ENCODE results near the gene P3H4. TPM values are rescaled to one million over a fixed set of nuclear protein-coding genes. Genes with fewer than 3 reads are reported as not detected.

Gene P3H4
- total and polyA plus RNA-seq, 2 donors (not counting 3 experiments of a cell fraction or from before 2014, with no cell fraction given) = 39.2 to 58.3 TPM

DNA sequence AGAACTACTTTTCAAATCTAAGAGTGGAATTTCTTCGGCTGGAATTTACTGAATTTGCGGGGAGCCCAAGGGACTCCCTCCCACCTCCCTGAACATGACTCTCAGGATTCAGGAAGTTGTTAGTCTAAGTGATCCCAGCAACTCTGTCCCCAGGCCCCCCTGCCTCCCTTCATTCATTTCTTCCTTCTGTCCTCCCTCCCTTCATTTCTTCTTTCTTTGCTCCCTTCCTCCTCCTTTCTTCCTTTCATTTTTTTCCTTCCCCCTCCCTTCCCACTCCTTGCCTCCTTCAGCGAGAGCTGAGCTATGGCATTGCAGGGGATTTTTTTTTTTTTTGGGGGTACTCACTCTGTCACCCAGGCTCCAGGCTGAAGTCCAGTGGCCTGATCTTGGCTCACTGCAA lies 14.4 kb downstream of the P3H4 start:
- no peaks in the 10 kb centered on the region for H3K9me3 ChIP-seq (replicated peaks; ENCODE audit: control insufficient read depth, insufficient read depth, low read length)
- H3K27ac ChIP-seq (ENCODE audit: insufficient read depth, low read depth, low read length) = no peak overlapping the region
- no peaks in the 10 kb centered on the region for H3K36me3 ChIP-seq (ENCODE audit: control insufficient read depth in 2 of 2, extremely low read depth in 1 of 2, insufficient read depth in 2 of 2, low read length in 2 of 2)
- H2AFZ ChIP-seq (ENCODE audit: low read depth, low read length) = no peak overlapping the region
- H3K4me3 ChIP-seq (replicated peaks in 1 of 3; ENCODE audit: insufficient read depth in 1 of 3, low read depth in 1 of 3, low read length in 3 of 3) = no peak overlapping the region
- no peaks in the 10 kb centered on the region for H3K79me2 ChIP-seq (ENCODE audit: control insufficient read depth, insufficient read depth, low read length)
- FAIRE-seq (no peak), DNase-seq (ENCODE audit: low read depth, low spot score) (no peak)
- H3K4me2 ChIP-seq (ENCODE audit: insufficient read depth, low read length) = no peak overlapping the region
- TF ChIP-seq FOS (IDR thresholded peaks at IDR 0.05; ENCODE audit: borderline replicate concordance, insufficient read depth, low read length) (no peak), POLR2A (IDR thresholded peaks at IDR 0.05; ENCODE audit: low read depth, low read length) (no peak), POLR2AphosphoS5 (IDR thresholded peaks at IDR 0.05; ENCODE audit: insufficient read depth, low read depth, low read length) (no peak), GATA2 (IDR thresholded peaks at IDR 0.05; ENCODE audit: insufficient read depth, insufficient read length, low read depth, low read length) (no peak), EZH2 (IDR thresholded peaks at IDR 0.05; ENCODE audit: borderline replicate concordance, low read depth, low read length, severe bottlenecking) (no peak), JUN (IDR thresholded peaks at IDR 0.05; ENCODE audit: borderline replicate concordance, insufficient read depth, insufficient read length, low read depth) (no peak), MYC (IDR thresholded peaks at IDR 0.05; ENCODE audit: low read depth, low read length) (no peak)
- TF ChIP-seq, protein P1, sequence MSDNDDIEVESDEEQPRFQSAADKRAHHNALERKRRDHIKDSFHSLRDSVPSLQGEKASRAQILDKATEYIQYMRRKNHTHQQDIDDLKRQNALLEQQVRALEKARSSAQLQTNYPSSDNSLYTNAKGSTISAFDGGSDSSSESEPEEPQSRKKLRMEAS (IDR thresholded peaks at IDR 0.05; ENCODE audit: insufficient read depth, insufficient read length) = no peak
- TF ChIP-seq, protein P2, sequence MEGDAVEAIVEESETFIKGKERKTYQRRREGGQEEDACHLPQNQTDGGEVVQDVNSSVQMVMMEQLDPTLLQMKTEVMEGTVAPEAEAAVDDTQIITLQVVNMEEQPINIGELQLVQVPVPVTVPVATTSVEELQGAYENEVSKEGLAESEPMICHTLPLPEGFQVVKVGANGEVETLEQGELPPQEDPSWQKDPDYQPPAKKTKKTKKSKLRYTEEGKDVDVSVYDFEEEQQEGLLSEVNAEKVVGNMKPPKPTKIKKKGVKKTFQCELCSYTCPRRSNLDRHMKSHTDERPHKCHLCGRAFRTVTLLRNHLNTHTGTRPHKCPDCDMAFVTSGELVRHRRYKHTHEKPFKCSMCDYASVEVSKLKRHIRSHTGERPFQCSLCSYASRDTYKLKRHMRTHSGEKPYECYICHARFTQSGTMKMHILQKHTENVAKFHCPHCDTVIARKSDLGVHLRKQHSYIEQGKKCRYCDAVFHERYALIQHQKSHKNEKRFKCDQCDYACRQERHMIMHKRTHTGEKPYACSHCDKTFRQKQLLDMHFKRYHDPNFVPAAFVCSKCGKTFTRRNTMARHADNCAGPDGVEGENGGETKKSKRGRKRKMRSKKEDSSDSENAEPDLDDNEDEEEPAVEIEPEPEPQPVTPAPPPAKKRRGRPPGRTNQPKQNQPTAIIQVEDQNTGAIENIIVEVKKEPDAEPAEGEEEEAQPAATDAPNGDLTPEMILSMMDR (IDR thresholded peaks at IDR 0.05; ENCODE audit: extremely low read depth in 1 of 2, insufficient read depth in 1 of 2, low read depth in 1 of 2, low read length in 2 of 2) = no peak
- H3K4me1 ChIP-seq (ENCODE audit: control insufficient read depth, extremely low read depth, insufficient read depth, low read length) = peaks cover 25% of the 10 kb centered on the region
- intact Hi-C loops (cut with micrococcal nuclease) (no loop called here), dilution Hi-C loops (cut with MboI; ENCODE audit: extremely low pct_ligation_motif_present, low sequenced_read_pairs) (no loop called here)
- no peaks in the 10 kb centered on the region for H4K20me1 ChIP-seq (replicated peaks; ENCODE audit: control insufficient read depth, extremely low read depth, insufficient read depth, low read length)
- H3K9ac ChIP-seq (replicated peaks; ENCODE audit: extremely low read depth, insufficient read depth, low read length) = no peak overlapping the region
- CTCF ChIA-PET = interaction anchor here (0.8 to 9.8 kb wide), 4 partner anchors 8 to 24 kb away, joined by 5 to 98 read pairs (median 36); partner anchors contain the start of gene JUP
- no peaks in the 10 kb centered on the region for H3K9me1 ChIP-seq (replicated peaks; ENCODE audit: control insufficient read depth, extremely low read depth, insufficient read depth, low read length)
- POLR2A ChIA-PET = interaction anchor here (2.0 kb wide), 1 partner anchor 11 kb away, joined by 9 read pairs; the partner anchor contains the start of gene JUP
- BruUV-seq (replicated peaks) = no TSS peak
- H3K27me3 ChIP-seq (ENCODE audit: control insufficient read depth in 2 of 2, insufficient read depth in 2 of 2, low read length in 2 of 2) = no peaks in the 10 kb centered on the region

Data from endothelial cell of umbilical vein (primary cell).